ENCODE data around the gene RSL24D1.

The RSL24D1 gene

GRCh38 chr15:55231455-55231854, 34.7 kb upstream of the RSL24D1 start:
- no peaks in the 10 kb centered on the region for H3K36me3 ChIP-seq (ENCODE audit: control insufficient read depth, insufficient read depth, low read length)
- H3K4me1 ChIP-seq (ENCODE audit: control insufficient read depth, insufficient read depth, low read length) = no peaks in the 10 kb centered on the region
- no peak overlapping the region for H3K9ac ChIP-seq (ENCODE audit: low read length)
- H3K27ac ChIP-seq (ENCODE audit: low read depth, low read length) = no peak overlapping the region
- H3K4me3 ChIP-seq (ENCODE audit: low read length) = no peak overlapping the region
- no peaks in the 10 kb centered on the region for H3K27me3 ChIP-seq (ENCODE audit: control insufficient read depth, insufficient read depth, low read length)

- no peak overlapping the region for H3K9ac ChIP-seq (ENCODE audit: low read length)
- H3K4me1 ChIP-seq (ENCODE audit: control insufficient read depth, insufficient read depth, low read length) = no peaks in the 10 kb centered on the region
- H3K36me3 ChIP-seq (ENCODE audit: control insufficient read depth, insufficient read depth, low read length) = no peaks in the 10 kb centered on the region
- no peak overlapping the region for H3K27ac ChIP-seq (ENCODE audit: low read depth, low read length)
- no peaks in the 10 kb centered on the region for H3K27me3 ChIP-seq (ENCODE audit: control insufficient read depth, insufficient read depth, low read length)
- no peak overlapping the region for H3K4me3 ChIP-seq (ENCODE audit: low read length)
Observed at GRCh38 chr15:55230953-55231352, 34.2 kb upstream of the RSL24D1 start.

- no peak overlapping the region for H3K27ac ChIP-seq (ENCODE audit: low read depth, low read length)
- no peaks in the 10 kb centered on the region for H3K27me3 ChIP-seq (ENCODE audit: control insufficient read depth, insufficient read depth, low read length)
- H3K4me3 ChIP-seq (ENCODE audit: low read length) = no peak overlapping the region
- H3K9ac ChIP-seq (ENCODE audit: low read length) = no peak overlapping the region
- H3K4me1 ChIP-seq (ENCODE audit: control insufficient read depth, insufficient read depth, low read length) = no peaks in the 10 kb centered on the region
- H3K36me3 ChIP-seq (ENCODE audit: control insufficient read depth, insufficient read depth, low read length) = no peaks in the 10 kb centered on the region
Observed at GRCh38 chr15:55230051-55230670, 33.4 kb upstream of the RSL24D1 start.

GRCh38 chr15:55226127-55226526, 29.4 kb upstream of the RSL24D1 start:
- no peak overlapping the region for H3K9ac ChIP-seq (ENCODE audit: low read length)
- H3K4me1 ChIP-seq (ENCODE audit: control insufficient read depth, insufficient read depth, low read length) = no peaks in the 10 kb centered on the region
- H3K27ac ChIP-seq (ENCODE audit: low read depth, low read length) = no peak overlapping the region
- H3K27me3 ChIP-seq (ENCODE audit: control insufficient read depth, insufficient read depth, low read length) = no peaks in the 10 kb centered on the region
- H3K4me3 ChIP-seq (ENCODE audit: low read length) = no peak overlapping the region
- peaks cover 3% of the 10 kb centered on the region for H3K36me3 ChIP-seq (ENCODE audit: control insufficient read depth, insufficient read depth, low read length)

- Histone ChIP-seq H3K27me3 (ENCODE audit: control insufficient read depth, insufficient read depth, low read length) (no peaks in the 10 kb centered on the region), H3K27ac (ENCODE audit: low read depth, low read length) (no peak overlapping the region), H3K4me1 (ENCODE audit: control insufficient read depth, insufficient read depth, low read length) (no peaks in the 10 kb centered on the region), H3K4me3 (ENCODE audit: low read length) (no peak overlapping the region), H3K9ac (ENCODE audit: low read length) (no peak overlapping the region), H3K36me3 (ENCODE audit: control insufficient read depth, insufficient read depth, low read length) (peaks cover 3% of the 10 kb centered on the region)
Observed at GRCh38 chr15:55224892-55225291, 28.2 kb upstream of the RSL24D1 start.

- no peak overlapping the region for H3K27ac ChIP-seq (ENCODE audit: low read depth, low read length)
- H3K4me1 ChIP-seq (ENCODE audit: control insufficient read depth, insufficient read depth, low read length) = peaks cover 5% of the 10 kb centered on the region
- H3K4me3 ChIP-seq (ENCODE audit: low read length) = no peak overlapping the region
- no peak overlapping the region for H3K9ac ChIP-seq (ENCODE audit: low read length)
- H3K36me3 ChIP-seq (ENCODE audit: control insufficient read depth, insufficient read depth, low read length) = peaks cover 3% of the 10 kb centered on the region
- no peaks in the 10 kb centered on the region for H3K27me3 ChIP-seq (ENCODE audit: control insufficient read depth, insufficient read depth, low read length)
Observed at GRCh38 chr15:55222588-55222987, 25.8 kb upstream of the RSL24D1 start.

GRCh38 chr15:55221090-55222011, 24.6 kb upstream of the RSL24D1 start:
- Histone ChIP-seq H3K36me3 (ENCODE audit: control insufficient read depth, insufficient read depth, low read length) (peaks cover 3% of the 10 kb centered on the region), H3K27me3 (ENCODE audit: control insufficient read depth, insufficient read depth, low read length) (no peaks in the 10 kb centered on the region), H3K9ac (ENCODE audit: low read length) (no peak overlapping the region), H3K27ac (ENCODE audit: low read depth, low read length) (no peak overlapping the region), H3K4me3 (ENCODE audit: low read length) (no peak overlapping the region), H3K4me1 (ENCODE audit: control insufficient read depth, insufficient read depth, low read length) (peaks cover 5% of the 10 kb centered on the region)

GRCh38 chr15:55220606-55221005, 23.9 kb upstream of the RSL24D1 start:
- H3K36me3 ChIP-seq (ENCODE audit: control insufficient read depth, insufficient read depth, low read length) = peaks cover 3% of the 10 kb centered on the region
- no peaks in the 10 kb centered on the region for H3K27me3 ChIP-seq (ENCODE audit: control insufficient read depth, insufficient read depth, low read length)
- H3K9ac ChIP-seq (ENCODE audit: low read length) = no peak overlapping the region
- no peak overlapping the region for H3K27ac ChIP-seq (ENCODE audit: low read depth, low read length)
- H3K4me3 ChIP-seq (ENCODE audit: low read length) = no peak overlapping the region
- peaks cover 5% of the 10 kb centered on the region for H3K4me1 ChIP-seq (ENCODE audit: control insufficient read depth, insufficient read depth, low read length)

- Histone ChIP-seq H3K9ac (ENCODE audit: low read length) (no peak overlapping the region), H3K27me3 (ENCODE audit: control insufficient read depth, insufficient read depth, low read length) (no peaks in the 10 kb centered on the region), H3K27ac (ENCODE audit: low read depth, low read length) (peak overlapping the region; percentile 22), H3K4me1 (ENCODE audit: control insufficient read depth, insufficient read depth, low read length) (peaks cover 5% of the 10 kb centered on the region), H3K36me3 (ENCODE audit: control insufficient read depth, insufficient read depth, low read length) (peaks cover 3% of the 10 kb centered on the region), H3K4me3 (ENCODE audit: low read length) (no peak overlapping the region)
Observed at GRCh38 chr15:55218056-55218455, 21.3 kb upstream of the RSL24D1 start.

- H3K4me1 ChIP-seq (ENCODE audit: control insufficient read depth, insufficient read depth, low read length) = no peaks in the 10 kb centered on the region
- H3K27ac ChIP-seq (ENCODE audit: low read depth, low read length) = no peak overlapping the region
- peaks cover 4% of the 10 kb centered on the region for H3K36me3 ChIP-seq (ENCODE audit: control insufficient read depth, insufficient read depth, low read length)
- H3K9ac ChIP-seq (ENCODE audit: low read length) = no peak overlapping the region
- H3K27me3 ChIP-seq (ENCODE audit: control insufficient read depth, insufficient read depth, low read length) = no peaks in the 10 kb centered on the region
- no peak overlapping the region for H3K4me3 ChIP-seq (ENCODE audit: low read length)
Observed at GRCh38 chr15:55204464-55204863, 7.7 kb upstream of the RSL24D1 start.

GRCh38 chr15:55202206-55202605, 5.5 kb upstream of the RSL24D1 start:
- H3K9ac ChIP-seq (ENCODE audit: low read length) = no peak overlapping the region

GRCh38 chr15:55198706-55199105, 2.0 kb upstream of the RSL24D1 start:
- H3K27me3 ChIP-seq (ENCODE audit: control insufficient read depth, insufficient read depth, low read length) = no peaks in the 10 kb centered on the region
- H3K4me3 ChIP-seq (ENCODE audit: low read length) = no peak overlapping the region
- H3K9ac ChIP-seq (ENCODE audit: low read length) = no peak overlapping the region
- no peaks in the 10 kb centered on the region for H3K36me3 ChIP-seq (ENCODE audit: control insufficient read depth, insufficient read depth, low read length)
- H3K27ac ChIP-seq (ENCODE audit: low read depth, low read length) = no peak overlapping the region
- peaks cover 7% of the 10 kb centered on the region for H3K4me1 ChIP-seq (ENCODE audit: control insufficient read depth, insufficient read depth, low read length)

More at GRCh38 chr15:55202206-55202605, 5.5 kb upstream of the RSL24D1 start:
- Histone ChIP-seq H3K27ac (ENCODE audit: low read depth, low read length) (no peak overlapping the region), H3K4me1 (ENCODE audit: control insufficient read depth, insufficient read depth, low read length) (peaks cover 5% of the 10 kb centered on the region), H3K4me3 (ENCODE audit: low read length) (no peak overlapping the region), H3K36me3 (ENCODE audit: control insufficient read depth, insufficient read depth, low read length) (peaks cover 4% of the 10 kb centered on the region), H3K27me3 (ENCODE audit: control insufficient read depth, insufficient read depth, low read length) (no peaks in the 10 kb centered on the region)
